Measurements from ENCODE around the gene FOXL3. TPM values are rescaled to one million over a fixed set of nuclear protein-coding genes. Genes with fewer than 3 reads are reported as not detected.

FOXL3 gene
- total and polyA plus RNA-seq, 4 donors = not detected

DNA sequence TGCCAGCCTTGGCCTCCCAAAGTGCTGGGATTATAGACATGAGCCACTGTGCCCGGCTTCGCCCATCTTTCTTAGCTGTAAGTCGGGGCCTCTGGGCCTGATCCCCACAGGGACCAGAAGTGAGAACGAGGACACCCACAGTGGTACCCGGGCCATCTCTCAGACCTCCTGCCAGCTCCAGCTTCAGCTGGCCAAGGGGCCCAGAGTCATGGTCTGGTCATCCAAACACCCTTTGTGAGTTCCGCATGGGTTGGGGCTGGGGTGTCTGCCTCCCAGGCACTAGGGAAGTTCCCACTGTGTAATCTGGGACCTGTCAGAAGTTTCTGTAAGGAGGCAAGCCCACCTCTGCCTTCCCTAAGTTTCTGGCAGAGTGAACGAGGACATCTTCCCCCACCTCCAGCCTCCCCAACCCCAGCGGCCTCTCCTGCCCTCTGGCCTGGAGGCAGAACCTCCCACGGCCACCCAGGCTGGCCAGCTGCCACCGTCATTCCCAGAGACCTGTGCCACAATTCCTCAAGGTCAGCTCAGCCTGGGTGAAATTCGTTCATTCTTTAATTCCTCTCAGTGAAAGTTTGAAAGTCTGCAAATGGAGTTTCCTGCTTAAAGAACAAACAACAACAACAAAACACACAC lies 19.5 kb upstream of the FOXL3 start:
- DNase-seq (peak in 1 of 2 donors; percentile 73), ATAC-seq (ENCODE audit: low FRiP score) (no peak)
- Histone ChIP-seq H3K4me3 (ENCODE audit: low read length in 2 of 2) (no peak overlapping the region), H3K27ac (ENCODE audit: low read depth in 1 of 2, low read length in 2 of 2) (no peak overlapping the region), H3K9me3 (ENCODE audit: control insufficient read depth, low read length) (no peaks in the 10 kb centered on the region), H3K4me1 (ENCODE audit: control insufficient read depth in 1 of 2, insufficient read depth in 2 of 2, low read length in 2 of 2) (no peaks in the 10 kb centered on the region), H3K36me3 (ENCODE audit: control insufficient read depth in 1 of 2, insufficient read depth in 2 of 2, low read length in 1 of 2) (no peaks in the 10 kb centered on the region), H3K27me3 (ENCODE audit: control insufficient read depth in 1 of 2, insufficient read depth in 2 of 2, low read length in 1 of 2) (no peaks in the 10 kb centered on the region)
- WGBS, 2 donors = 67 to 77% methylated on average over 11 of the region's 11 CpGs
- intact Hi-C loops (cut with DNase I) = no loop called here

DNA sequence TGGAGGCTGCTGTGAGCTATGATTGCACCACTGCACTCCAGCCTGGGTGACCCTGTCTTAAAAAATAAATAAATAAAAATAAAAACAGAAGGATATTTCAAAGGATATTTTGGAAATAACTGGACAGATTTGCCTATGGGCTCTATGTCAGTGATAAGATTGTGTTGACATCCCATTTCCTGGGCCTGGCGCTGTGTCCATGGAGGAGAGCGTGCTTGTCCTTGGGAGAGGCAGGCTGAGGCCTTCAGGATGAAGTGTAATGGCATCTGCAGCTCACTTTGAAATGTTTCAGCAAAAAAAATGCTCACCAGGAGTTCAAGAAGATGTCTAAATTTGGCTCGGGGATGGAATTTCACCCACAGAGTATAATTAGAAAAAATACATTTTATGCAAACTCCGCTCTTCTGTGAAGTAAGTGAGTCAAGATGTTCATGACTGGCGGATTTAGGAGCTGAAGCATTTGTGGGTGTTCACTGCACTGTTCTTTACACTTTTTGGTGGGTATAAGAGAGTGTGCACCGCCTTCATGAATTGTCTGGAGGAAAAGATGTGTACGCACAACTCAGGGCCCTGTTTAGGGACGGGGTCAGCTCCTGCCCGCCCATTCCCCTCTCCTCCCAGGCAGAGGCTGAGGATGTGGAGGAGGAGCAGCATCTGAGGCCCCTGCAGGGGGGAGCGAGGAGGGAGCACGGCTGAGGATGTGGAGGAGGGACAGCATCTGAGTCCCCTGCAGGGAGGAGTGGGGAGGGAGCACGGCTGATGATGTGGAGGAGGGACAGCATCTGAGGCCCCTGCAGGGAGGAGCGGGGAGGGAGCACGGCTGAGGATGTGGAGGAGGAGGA lies 18.5 kb upstream of the FOXL3 start:
- no peak overlapping the region for H3K27ac ChIP-seq (ENCODE audit: low read depth in 1 of 2, low read length in 2 of 2)
- H3K4me3 ChIP-seq (ENCODE audit: low read length in 2 of 2) = no peak overlapping the region
- H3K4me1 ChIP-seq (ENCODE audit: control insufficient read depth in 1 of 2, insufficient read depth in 2 of 2, low read length in 2 of 2) = no peaks in the 10 kb centered on the region
- 86 to 87% methylated on average over 14 of the region's 14 CpGs for WGBS, 2 donors
- ATAC-seq (ENCODE audit: low FRiP score) = no peak
- H3K9me3 ChIP-seq (ENCODE audit: control insufficient read depth, low read length) = no peaks in the 10 kb centered on the region
- no peaks in the 10 kb centered on the region for H3K27me3 ChIP-seq (ENCODE audit: control insufficient read depth in 1 of 2, insufficient read depth in 2 of 2, low read length in 1 of 2)
- intact Hi-C loops (cut with DNase I) = no loop called here
- DNase-seq = peak in 1 of 2 donors; percentile 44
- H3K36me3 ChIP-seq (ENCODE audit: control insufficient read depth in 1 of 2, insufficient read depth in 2 of 2, low read length in 1 of 2) = no peaks in the 10 kb centered on the region

DNA sequence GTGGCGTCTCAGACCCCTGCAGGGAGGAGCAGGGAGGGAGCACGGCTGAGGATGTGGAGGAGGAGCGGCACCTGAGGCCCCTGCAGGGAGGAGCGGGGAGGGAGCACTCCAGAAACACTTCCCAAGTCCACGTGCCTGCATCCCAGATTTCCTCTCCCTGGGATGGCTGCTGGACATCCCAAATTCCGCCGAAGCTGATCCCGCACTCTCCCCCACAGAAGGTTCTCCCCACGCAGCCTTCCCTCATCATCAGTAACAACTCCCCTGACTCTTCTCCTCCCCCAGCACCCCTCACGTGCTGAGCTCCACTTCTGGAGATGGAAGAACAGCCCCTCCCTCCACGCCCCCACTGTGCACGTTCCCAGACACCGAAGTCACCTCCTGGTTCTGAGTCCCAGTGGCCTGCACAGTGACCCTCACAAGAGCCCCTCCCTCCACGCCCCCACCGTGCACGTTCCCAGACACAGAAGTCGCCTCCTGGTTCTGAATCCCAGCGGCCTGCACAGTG lies 17.8 kb upstream of the FOXL3 start:
- Histone ChIP-seq H3K4me3 (ENCODE audit: low read length in 2 of 2) (no peak overlapping the region), H3K9me3 (ENCODE audit: control insufficient read depth, low read length) (no peaks in the 10 kb centered on the region), H3K36me3 (ENCODE audit: control insufficient read depth in 1 of 2, insufficient read depth in 2 of 2, low read length in 1 of 2) (no peaks in the 10 kb centered on the region), H3K27me3 (ENCODE audit: control insufficient read depth in 1 of 2, insufficient read depth in 2 of 2, low read length in 1 of 2) (no peaks in the 10 kb centered on the region), H3K27ac (ENCODE audit: low read depth in 1 of 2, low read length in 2 of 2) (no peak overlapping the region), H3K4me1 (ENCODE audit: control insufficient read depth in 1 of 2, insufficient read depth in 2 of 2, low read length in 2 of 2) (no peaks in the 10 kb centered on the region)
- DNase-seq (peak in 1 of 2 donors; percentile 55), ATAC-seq (ENCODE audit: low FRiP score) (no peak)
- intact Hi-C loops (cut with DNase I) = no loop called here
- 82 to 87% methylated on average over 17 to 18 of the region's 18 CpGs for WGBS, 2 donors

DNA sequence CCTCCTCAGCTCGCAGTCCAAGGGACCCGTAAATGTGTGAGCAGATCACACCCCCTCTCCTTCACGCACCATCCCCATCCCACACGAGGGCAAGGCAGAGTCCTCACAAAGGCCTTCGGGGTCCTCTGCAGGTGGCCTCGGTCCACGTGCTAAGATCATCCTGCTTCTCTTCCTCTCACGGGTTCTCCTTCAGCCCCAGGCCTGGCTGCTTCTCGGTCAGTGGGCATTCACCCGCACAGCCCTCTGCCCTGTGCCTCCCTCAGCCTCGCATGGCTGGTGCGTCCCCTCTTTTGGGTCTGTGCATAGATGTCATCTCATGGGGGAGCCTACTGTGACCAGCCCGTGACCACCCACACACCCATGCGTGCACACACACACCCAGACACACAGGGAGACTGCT lies 17.3 kb upstream of the FOXL3 start:
- Histone ChIP-seq H3K36me3 (ENCODE audit: control insufficient read depth in 1 of 2, insufficient read depth in 2 of 2, low read length in 1 of 2) (no peaks in the 10 kb centered on the region), H3K27ac (ENCODE audit: low read depth in 1 of 2, low read length in 2 of 2) (no peak overlapping the region), H3K4me3 (ENCODE audit: low read length in 2 of 2) (no peak overlapping the region), H3K4me1 (ENCODE audit: control insufficient read depth in 1 of 2, insufficient read depth in 2 of 2, low read length in 2 of 2) (no peaks in the 10 kb centered on the region), H3K9me3 (ENCODE audit: control insufficient read depth, low read length) (no peaks in the 10 kb centered on the region), H3K27me3 (ENCODE audit: control insufficient read depth in 1 of 2, insufficient read depth in 2 of 2, low read length in 1 of 2) (no peaks in the 10 kb centered on the region)
- intact Hi-C loops (cut with DNase I) = no loop called here
- WGBS, 2 donors = 84 to 86% methylated on average over 14 of the region's 14 CpGs
- ATAC-seq (ENCODE audit: low FRiP score) (no peak), DNase-seq (peak in 1 of 2 donors; percentile 70)

DNA sequence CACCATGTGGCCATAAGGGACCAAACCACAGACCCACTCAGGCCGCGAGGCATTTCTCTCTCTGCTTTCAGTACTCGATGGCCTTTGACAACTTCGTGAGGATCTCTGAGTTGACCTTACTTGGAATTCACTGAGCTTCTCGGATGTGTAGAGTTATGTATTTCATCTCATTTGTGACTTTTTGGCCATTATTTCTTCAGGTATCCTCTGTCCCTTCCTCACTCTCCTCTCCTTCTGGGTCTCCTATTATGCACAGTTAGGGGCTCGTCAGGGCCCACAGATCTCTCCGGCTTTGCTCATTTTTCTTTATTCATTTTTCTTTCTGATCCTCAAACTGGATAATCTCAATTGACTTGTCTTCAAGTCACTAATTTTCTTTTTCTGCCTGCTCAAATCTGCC lies 16.6 kb upstream of the FOXL3 start:
- Histone ChIP-seq H3K4me3 (ENCODE audit: low read length in 2 of 2) (no peak overlapping the region), H3K4me1 (ENCODE audit: control insufficient read depth in 1 of 2, insufficient read depth in 2 of 2, low read length in 2 of 2) (no peaks in the 10 kb centered on the region), H3K27ac (ENCODE audit: low read depth in 1 of 2, low read length in 2 of 2) (no peak overlapping the region), H3K9me3 (ENCODE audit: control insufficient read depth, low read length) (no peaks in the 10 kb centered on the region), H3K36me3 (ENCODE audit: control insufficient read depth in 1 of 2, insufficient read depth in 2 of 2, low read length in 1 of 2) (no peaks in the 10 kb centered on the region), H3K27me3 (ENCODE audit: control insufficient read depth in 1 of 2, insufficient read depth in 2 of 2, low read length in 1 of 2) (no peaks in the 10 kb centered on the region)
- no peak for ATAC-seq (ENCODE audit: low FRiP score)
- 80 to 94% methylated on average over 7 of the region's 7 CpGs for WGBS, 2 donors
- intact Hi-C loops (cut with DNase I) = no loop called here
- peak in 1 of 2 donors; percentile 9 for DNase-seq

DNA sequence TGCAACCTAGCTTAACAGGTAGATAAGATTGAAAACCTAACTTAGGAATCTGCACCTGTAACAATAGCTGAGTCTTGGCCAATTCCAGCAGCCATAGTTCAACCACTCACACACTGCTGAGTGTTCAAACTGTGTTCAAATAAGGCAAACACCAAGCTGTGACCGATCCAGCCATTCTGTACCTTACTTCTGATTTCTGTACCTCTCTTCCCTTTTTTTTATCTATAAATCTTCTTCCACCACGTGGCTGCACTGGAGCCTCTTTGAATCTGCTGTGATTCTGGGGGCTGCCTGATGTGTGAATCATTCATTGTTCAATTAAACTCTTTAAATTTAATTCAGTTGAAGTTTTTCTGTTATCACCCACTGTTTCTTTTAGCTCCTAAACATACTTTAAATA lies 15.7 kb upstream of the FOXL3 start:
- H3K4me3 ChIP-seq (ENCODE audit: low read length in 2 of 2) = no peak overlapping the region
- intact Hi-C loops (cut with DNase I) = no loop called here
- WGBS, 2 donors = 51 to 63% methylated on average over 2 of the region's 2 CpGs
- H3K36me3 ChIP-seq (ENCODE audit: control insufficient read depth in 1 of 2, insufficient read depth in 2 of 2, low read length in 1 of 2) = no peaks in the 10 kb centered on the region
- no peak for DNase-seq
- no peaks in the 10 kb centered on the region for H3K9me3 ChIP-seq (ENCODE audit: control insufficient read depth, low read length)
- H3K27ac ChIP-seq (ENCODE audit: low read depth in 1 of 2, low read length in 2 of 2) = no peak overlapping the region
- H3K4me1 ChIP-seq (ENCODE audit: control insufficient read depth in 1 of 2, insufficient read depth in 2 of 2, low read length in 2 of 2) = no peaks in the 10 kb centered on the region
- no peaks in the 10 kb centered on the region for H3K27me3 ChIP-seq (ENCODE audit: control insufficient read depth in 1 of 2, insufficient read depth in 2 of 2, low read length in 1 of 2)
- ATAC-seq (ENCODE audit: low FRiP score) = no peak

DNA sequence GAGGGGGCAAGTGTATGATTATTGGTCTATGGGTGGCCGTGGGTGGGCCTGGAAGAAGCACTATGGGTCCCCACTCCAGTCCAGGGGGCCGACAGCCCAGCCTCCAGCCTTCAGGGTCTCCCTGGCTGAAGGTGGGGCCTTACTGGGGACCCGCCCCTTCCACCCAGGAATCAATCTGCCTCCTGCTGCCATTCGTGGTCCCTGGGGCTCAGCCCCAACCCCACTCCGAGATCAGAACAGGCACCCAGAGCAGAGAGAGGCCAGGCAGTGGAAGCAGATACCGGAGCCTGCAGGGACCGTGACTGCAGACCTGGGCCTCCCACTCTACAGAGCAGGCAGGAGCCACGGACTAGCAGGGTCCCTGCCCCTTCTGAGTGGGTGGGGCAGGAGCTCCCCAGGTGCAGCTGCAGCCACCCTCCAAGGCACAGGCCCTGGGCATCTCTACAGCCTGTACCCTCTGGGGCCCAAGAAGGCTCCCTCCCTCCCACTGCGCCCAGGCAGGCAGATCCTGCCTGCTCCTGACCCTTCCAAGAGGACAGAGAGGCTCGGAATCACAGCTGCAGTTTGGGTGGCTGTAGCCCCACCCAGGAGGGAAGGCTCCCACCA lies 13.6 kb upstream of the FOXL3 start:
- 74 to 79% methylated on average over 9 to 10 of the region's 10 CpGs for WGBS, 2 donors
- Histone ChIP-seq H3K27me3 (ENCODE audit: control insufficient read depth in 1 of 2, insufficient read depth in 2 of 2, low read length in 1 of 2) (no peaks in the 10 kb centered on the region), H3K36me3 (ENCODE audit: control insufficient read depth in 1 of 2, insufficient read depth in 2 of 2, low read length in 1 of 2) (no peaks in the 10 kb centered on the region), H3K4me3 (ENCODE audit: low read length in 2 of 2) (no peak overlapping the region), H3K27ac (ENCODE audit: low read depth in 1 of 2, low read length in 2 of 2) (no peak overlapping the region), H3K9me3 (ENCODE audit: control insufficient read depth, low read length) (no peaks in the 10 kb centered on the region), H3K4me1 (ENCODE audit: control insufficient read depth in 1 of 2, insufficient read depth in 2 of 2, low read length in 2 of 2) (no peaks in the 10 kb centered on the region)
- intact Hi-C loops (cut with DNase I) = no loop called here
- no peak for ATAC-seq (ENCODE audit: low FRiP score)
- peak in 1 of 2 donors; percentile 63 for DNase-seq

DNA sequence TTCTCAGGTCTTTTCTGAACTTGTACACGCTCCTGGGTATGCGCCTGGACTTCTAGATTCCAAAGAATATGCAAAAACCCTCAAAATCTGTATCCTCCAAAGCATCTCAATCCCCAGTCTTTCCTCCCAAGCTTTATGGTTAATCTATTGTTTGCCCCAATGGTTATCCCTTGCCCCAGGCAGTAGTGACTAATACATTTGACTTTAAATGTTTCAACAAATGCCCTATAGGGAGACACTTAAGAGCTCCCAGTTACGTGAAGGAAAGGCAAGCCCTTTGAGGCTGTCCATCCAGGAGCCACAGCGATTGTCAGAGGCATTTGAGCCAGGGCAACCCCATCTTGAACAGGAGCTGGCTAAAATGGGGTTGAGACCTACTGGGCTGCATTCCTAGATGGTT lies 12.7 kb upstream of the FOXL3 start:
- peak in 1 of 2 donors; percentile 7 for DNase-seq
- 95 to 97% methylated on average over 4 of the region's 4 CpGs for WGBS, 2 donors
- Histone ChIP-seq H3K27ac (ENCODE audit: low read depth in 1 of 2, low read length in 2 of 2) (no peak overlapping the region), H3K27me3 (ENCODE audit: control insufficient read depth in 1 of 2, insufficient read depth in 2 of 2, low read length in 1 of 2) (no peaks in the 10 kb centered on the region), H3K4me1 (ENCODE audit: control insufficient read depth in 1 of 2, insufficient read depth in 2 of 2, low read length in 2 of 2) (no peaks in the 10 kb centered on the region), H3K36me3 (ENCODE audit: control insufficient read depth in 1 of 2, insufficient read depth in 2 of 2, low read length in 1 of 2) (no peaks in the 10 kb centered on the region), H3K4me3 (ENCODE audit: low read length in 2 of 2) (no peak overlapping the region), H3K9me3 (ENCODE audit: control insufficient read depth, low read length) (no peaks in the 10 kb centered on the region)
- intact Hi-C loops (cut with DNase I) = no loop called here
- ATAC-seq (ENCODE audit: low FRiP score) = no peak
